G401.6 (cell line): ENCODE measurements around the gene PTTG1.

Source experiments
- FAIRE-seq: peaks from 2 replicates; lab custom pipeline; 2012; peaks lifted over from hg19 to GRCh38; lab: Jason Lieb, UNC

PTTG1 gene

GRCh38 chr5:160474084-160474483 is 52.4 kb downstream of the PTTG1 start:
- FAIRE-seq, result no peak

GRCh38 chr5:160475864-160476438 is 54.3 kb downstream of the PTTG1 start:
- FAIRE-seq, result no peak

- no peak for FAIRE-seq
These were observed 55.8 kb downstream of the PTTG1 start for GRCh38 chr5:160477266-160477970.

- FAIRE-seq, result no peak
These were observed 56.5 kb downstream of the PTTG1 start for GRCh38 chr5:160478163-160478562.
